Calu3 (cell line): ENCODE data around the gene HRH2. TPM values are rescaled to one million over a fixed set of nuclear protein-coding genes. Genes with fewer than 3 reads are reported as not detected.

Experiments
- BruUV-seq: library from RNA; stranded (reverse); fragments of 400-500 nt; replicated peaks from 2 replicates; lab custom pipeline; 2021; lab: Mats Ljungman, UMichigan
- CTCF ChIA-PET: fragments of 300-600 bp; sonication (Branson Sonifier 250); formaldehyde crosslinking; loops from one replicate; lab custom pipeline; 2022; ENCODE audit warnings: antibody characterized with exemption; lab: Charles Lee
- DNase-seq: peaks from one replicate; pipeline ENCODE4 v3.0.0; 2022
- H3K27ac Mint-ChIP-seq: one replicate; pipeline ENCODE4 v1.8.0; 2022; ENCODE audit warnings: mixed read lengths; ENCODE audit not compliant: unreplicated experiment
- H3K27me3 Mint-ChIP-seq: one replicate; pipeline ENCODE4 v1.8.0; 2022; ENCODE audit warnings: mixed read lengths; ENCODE audit not compliant: unreplicated experiment
- H3K36me3 Mint-ChIP-seq: one replicate; pipeline ENCODE4 v1.8.0; 2022; ENCODE audit warnings: mild to moderate bottlenecking, moderate library complexity, mixed read lengths; ENCODE audit not compliant: insufficient read depth, unreplicated experiment
- H3K4me1 Mint-ChIP-seq: one replicate; pipeline ENCODE4 v1.8.0; 2022; ENCODE audit warnings: mild to moderate bottlenecking, low read depth, mixed read lengths; ENCODE audit not compliant: unreplicated experiment
- H3K4me3 Mint-ChIP-seq: one replicate; pipeline ENCODE4 v1.8.0; 2022; ENCODE audit warnings: mild to moderate bottlenecking, low read depth, moderate library complexity, mixed read lengths; ENCODE audit not compliant: unreplicated experiment
- H3K9me3 Mint-ChIP-seq: one replicate; pipeline ENCODE4 v1.8.0; 2022; ENCODE audit warnings: low read depth, mixed read lengths; ENCODE audit not compliant: unreplicated experiment
- intact Hi-C: fragments of 100-400 bp; cut with micrococcal nuclease; formaldehyde crosslinking; loops from one replicate; pipeline ENCODE4 v1.10.0; 2022; ENCODE audit not compliant: unreplicated experiment
- total RNA-seq: library from RNA; stranded (reverse); gene quantifications from 2 replicates; pipeline ENCODE4 v1.2.3, GENCODE V29; 2022
- TF ChIP-seq, protein P1 (sequence below): fragments of 200-600 bp; IDR thresholded peaks from one replicate; pipeline ENCODE4 v1.8.0; 2022; ENCODE audit warnings: antibody characterized with exemption; ENCODE audit not compliant: unreplicated experiment

HRH2 gene
- total RNA-seq, 1 experiment from 2014 or later: not detected

GRCh38 chr5:175691761-175692160 is 33.9 kb downstream of the HRH2 start:
- Mint-ChIP-seq H3K9me3 (no peaks in the 10 kb centered on the region), H3K27me3 (peaks cover 70% of the 10 kb centered on the region), H3K4me3 (no peak overlapping the region), H3K36me3 (no peaks in the 10 kb centered on the region), H3K4me1 (no peaks in the 10 kb centered on the region), H3K27ac (no peak overlapping the region)
- TF ChIP-seq, protein P1, sequence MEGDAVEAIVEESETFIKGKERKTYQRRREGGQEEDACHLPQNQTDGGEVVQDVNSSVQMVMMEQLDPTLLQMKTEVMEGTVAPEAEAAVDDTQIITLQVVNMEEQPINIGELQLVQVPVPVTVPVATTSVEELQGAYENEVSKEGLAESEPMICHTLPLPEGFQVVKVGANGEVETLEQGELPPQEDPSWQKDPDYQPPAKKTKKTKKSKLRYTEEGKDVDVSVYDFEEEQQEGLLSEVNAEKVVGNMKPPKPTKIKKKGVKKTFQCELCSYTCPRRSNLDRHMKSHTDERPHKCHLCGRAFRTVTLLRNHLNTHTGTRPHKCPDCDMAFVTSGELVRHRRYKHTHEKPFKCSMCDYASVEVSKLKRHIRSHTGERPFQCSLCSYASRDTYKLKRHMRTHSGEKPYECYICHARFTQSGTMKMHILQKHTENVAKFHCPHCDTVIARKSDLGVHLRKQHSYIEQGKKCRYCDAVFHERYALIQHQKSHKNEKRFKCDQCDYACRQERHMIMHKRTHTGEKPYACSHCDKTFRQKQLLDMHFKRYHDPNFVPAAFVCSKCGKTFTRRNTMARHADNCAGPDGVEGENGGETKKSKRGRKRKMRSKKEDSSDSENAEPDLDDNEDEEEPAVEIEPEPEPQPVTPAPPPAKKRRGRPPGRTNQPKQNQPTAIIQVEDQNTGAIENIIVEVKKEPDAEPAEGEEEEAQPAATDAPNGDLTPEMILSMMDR: no peak
- no peak for DNase-seq
- CTCF ChIA-PET: no interaction called here
- BruUV-seq: no TSS peak
- intact Hi-C loops: no loop called here

- H3K9me3 Mint-ChIP-seq: no peaks in the 10 kb centered on the region
- BruUV-seq: no TSS peak
- no peaks in the 10 kb centered on the region for H3K36me3 Mint-ChIP-seq
- intact Hi-C loops: no loop called here
- H3K4me1 Mint-ChIP-seq: no peaks in the 10 kb centered on the region
- CTCF ChIA-PET: no interaction called here
- H3K4me3 Mint-ChIP-seq: no peak overlapping the region
- no peak overlapping the region for H3K27ac Mint-ChIP-seq
- peaks cover 69% of the 10 kb centered on the region for H3K27me3 Mint-ChIP-seq
- no peak for DNase-seq
- TF ChIP-seq, protein P1: no peak
Measured at GRCh38 chr5:175692235-175692995, 34.5 kb downstream of the HRH2 start.

- TF ChIP-seq, protein P1: no peak
- Mint-ChIP-seq H3K9me3 (no peaks in the 10 kb centered on the region), H3K4me1 (no peaks in the 10 kb centered on the region), H3K4me3 (no peak overlapping the region), H3K27ac (no peak overlapping the region), H3K36me3 (no peaks in the 10 kb centered on the region), H3K27me3 (peaks cover 69% of the 10 kb centered on the region)
- DNase-seq: no peak
- BruUV-seq: no TSS peak
- intact Hi-C loops: no loop called here
- CTCF ChIA-PET: no interaction called here
Measured at GRCh38 chr5:175692996-175693710, 35.3 kb downstream of the HRH2 start.

GRCh38 chr5:175693741-175694140 is 35.9 kb downstream of the HRH2 start:
- Mint-ChIP-seq H3K4me3 (no peak overlapping the region), H3K27ac (no peak overlapping the region), H3K27me3 (peaks cover 69% of the 10 kb centered on the region), H3K4me1 (no peaks in the 10 kb centered on the region), H3K9me3 (no peaks in the 10 kb centered on the region), H3K36me3 (no peaks in the 10 kb centered on the region)
- intact Hi-C loops: no loop called here
- no TSS peak for BruUV-seq
- DNase-seq: no peak
- CTCF ChIA-PET: no interaction called here
- TF ChIP-seq, protein P1: no peak
